GM20431 (cell line): Measurements from ENCODE around the gene SUGCT.

Source experiments
- in situ Hi-C: fragments of 300-500 bp; cut with MseI, MboI; formaldehyde crosslinking; loops from one replicate; pipeline ENCODE4 v1.15.0; 2020; ENCODE audit warnings: low sequenced_read_pairs; ENCODE audit not compliant: unreplicated experiment

The SUGCT gene

GRCh38 chr7:40909346-40909980, 774.7 kb downstream of the SUGCT start:
- in situ Hi-C loops = no loop called here
